Activated CD4-positive, alpha-beta T cell treated with anti-CD3 and anti-CD28 coated beads, Interleukin-2, Interleukin-4, amounts not matched to agents 100 ng/mL and 50 ng/mL, durations not matched to agents 16 hours and 8 hours (primary cell): ENCODE measurements around the gene ZNF593OS.

Experiments used
- DNase-seq: peaks from one replicate; pipeline ENCODE4 v3.0.0-alpha.2; 2020; ENCODE audit warnings: low spot score

ZNF593OS gene

GRCh38 chr1:26184086-26184485, 12.5 kb upstream of the ZNF593OS start:
- no peak for DNase-seq

GRCh38 chr1:26182383-26182696, 10.7 kb upstream of the ZNF593OS start:
- DNase-seq, result no peak

- DNase-seq, result no peak
Observed at GRCh38 chr1:26181586-26182382, 10.2 kb upstream of the ZNF593OS start.

- DNase-seq, result no peak
Observed at GRCh38 chr1:26180010-26180506, 8.4 kb upstream of the ZNF593OS start.

DNA sequence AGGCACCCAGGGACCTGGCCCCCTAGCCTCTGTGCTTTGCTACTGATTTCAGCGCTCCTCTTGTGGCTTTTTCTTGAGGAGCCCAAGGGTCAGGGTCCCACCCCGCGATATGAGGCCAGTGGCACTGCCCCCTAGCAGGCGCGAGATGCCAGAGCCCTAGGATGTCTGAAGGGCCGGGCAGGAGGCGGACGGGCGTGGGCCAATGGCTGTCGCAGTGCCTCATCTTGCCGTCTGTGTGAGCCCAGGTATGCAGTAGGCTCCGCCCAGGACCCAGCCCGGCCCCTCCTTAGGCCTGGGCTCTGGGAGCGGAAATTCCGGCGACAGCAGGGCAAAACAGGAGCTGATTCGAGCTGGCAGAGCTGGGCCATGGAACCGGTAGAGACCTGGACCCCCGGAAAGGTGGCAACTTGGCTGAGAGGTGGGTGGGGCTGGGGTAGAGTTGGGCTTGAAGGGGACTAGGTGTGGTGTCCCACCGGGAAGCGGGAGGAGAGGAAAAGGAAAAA, 5.6 kb upstream of the ZNF593OS start, which contains the start of gene CNKSR1:
CNKSR1 (plus strand) TSS at position 310 of the 503 bp plus-strand sequence; CDS start at position 367, 57 bp downstream.
- DNase-seq, result no peak

DNA sequence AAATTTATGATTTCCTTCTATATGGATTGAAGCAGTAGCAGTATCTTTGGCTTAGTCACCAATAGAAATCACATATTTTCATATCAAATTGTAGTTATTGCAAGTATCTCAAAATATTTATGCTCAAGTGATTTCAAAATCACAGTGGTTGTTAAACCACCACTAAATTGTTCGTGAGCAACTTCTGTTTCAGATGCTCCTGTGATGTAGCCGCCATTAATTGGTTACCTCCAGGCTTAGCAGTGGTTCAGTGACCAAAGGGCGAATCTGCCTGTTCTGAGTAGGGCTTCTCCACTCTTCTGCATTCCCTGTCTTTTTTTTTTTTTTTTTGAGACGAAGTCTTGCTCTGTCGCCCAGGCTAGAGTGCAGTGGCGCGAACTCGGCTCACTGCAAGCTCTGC, 3.7 kb upstream of the ZNF593OS start:
- DNase-seq, result no peak

DNA sequence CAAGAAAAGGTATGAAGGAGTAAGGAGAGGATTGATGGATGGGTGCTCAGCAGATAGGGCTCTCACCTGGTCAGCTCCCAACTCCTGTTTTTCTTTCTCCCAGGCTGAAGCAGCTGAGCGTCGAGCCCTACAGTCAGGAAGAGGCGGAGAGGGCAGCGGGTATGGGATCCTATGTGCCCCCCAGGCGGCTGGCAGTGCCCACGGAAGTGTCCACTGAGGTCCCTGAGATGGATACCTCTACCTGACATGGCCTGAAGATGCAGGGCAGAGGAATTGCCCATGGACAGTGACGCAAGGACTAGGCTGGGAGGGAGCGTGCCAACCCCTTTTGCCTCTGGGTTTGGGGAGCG, 1.2 kb downstream of the ZNF593OS start:
- DNase-seq, result no peak

DNA sequence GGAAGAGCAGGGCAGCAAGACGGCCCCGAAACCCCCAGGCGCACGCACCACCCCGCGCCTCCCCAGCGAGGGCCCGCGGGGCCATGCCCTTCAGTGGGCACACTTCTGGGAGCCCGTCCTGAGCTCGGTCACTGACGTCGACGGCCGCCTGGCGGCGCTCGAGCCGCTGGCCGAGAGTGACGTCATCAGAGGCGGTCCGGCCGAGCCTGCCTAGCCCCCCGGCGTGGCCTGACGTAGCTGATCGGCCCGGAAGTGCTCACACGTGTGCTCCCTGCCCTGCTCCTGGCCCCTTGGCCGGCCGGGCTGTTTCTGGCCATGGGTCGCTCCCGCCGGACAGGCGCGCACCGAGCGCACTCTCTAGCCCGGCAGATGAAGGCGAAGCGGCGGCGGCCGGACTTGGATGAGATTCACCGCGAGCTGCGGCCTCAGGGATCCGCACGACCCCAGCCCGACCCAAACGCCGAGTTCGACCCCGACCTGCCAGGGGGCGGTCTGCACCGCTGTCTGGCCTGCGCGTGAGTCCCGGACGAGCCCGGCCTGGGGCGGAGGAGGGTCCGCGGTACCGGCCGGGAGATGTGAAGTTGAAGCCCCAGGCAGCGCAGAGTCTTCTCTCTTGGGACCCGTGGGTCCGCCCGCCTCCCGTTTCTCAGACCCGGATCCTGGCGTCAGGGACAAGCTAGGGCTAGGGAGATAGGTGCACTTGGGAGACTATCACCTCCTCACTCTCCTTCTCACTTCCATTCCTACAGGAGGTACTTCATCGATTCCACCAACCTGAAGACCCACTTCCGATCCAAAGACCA, 1.8 kb downstream of the ZNF593OS start, which contains the start of gene ZNF593:
ZNF593 (plus strand) TSS at position 240 of the 803 bp plus-strand sequence; CDS start at position 316, 76 bp downstream.
- peak; percentile 93 for DNase-seq

DNA sequence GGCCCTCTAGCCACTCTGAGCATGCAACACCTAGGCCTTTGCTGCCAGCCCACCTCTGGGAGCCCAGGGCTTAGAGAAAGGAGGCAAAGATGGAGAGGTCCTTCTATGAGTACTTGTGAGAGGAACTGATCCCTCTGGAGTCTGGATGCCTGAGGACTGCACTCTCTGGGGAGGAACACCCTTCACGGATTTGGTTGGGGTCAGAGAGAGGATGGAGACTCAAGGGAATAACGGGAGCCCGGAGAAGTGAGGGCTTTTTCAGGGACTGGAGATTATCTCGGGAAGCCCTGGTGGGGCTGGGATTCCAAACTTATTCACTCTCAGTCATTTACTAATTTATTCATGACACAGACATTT, 2.5 kb downstream of the ZNF593OS start:
- no peak for DNase-seq

GRCh38 chr1:26168410-26169197, 3.0 kb downstream of the ZNF593OS start, which contains the start of gene C1orf232:
Gene C1orf232, minus strand, starts transcription at chr1:26168963. Its CDS starts 464 bp downstream, at chr1:26168499.
- no peak for DNase-seq

- DNase-seq, result no peak
Observed at GRCh38 chr1:26166719-26167281, 4.8 kb downstream of the ZNF593OS start.

- DNase-seq, result no peak
Observed at GRCh38 chr1:26164861-26165842, 6.5 kb downstream of the ZNF593OS start.

GRCh38 chr1:26164036-26164860, 7.4 kb downstream of the ZNF593OS start:
- peak; percentile 28 for DNase-seq

GRCh38 chr1:26163684-26164035, 8.0 kb downstream of the ZNF593OS start:
- DNase-seq, result no peak

- DNase-seq, result no peak
Observed at GRCh38 chr1:26162220-26162709, 9.4 kb downstream of the ZNF593OS start.

GRCh38 chr1:26161415-26162219, 10.0 kb downstream of the ZNF593OS start:
- DNase-seq, result peak; percentile 27

- no peak for DNase-seq
Observed at GRCh38 chr1:26160527-26161414, 10.9 kb downstream of the ZNF593OS start.

GRCh38 chr1:26159743-26160039, 11.9 kb downstream of the ZNF593OS start:
- no peak for DNase-seq
